NB4 (cell line): Measurements from ENCODE around the gene PET100.

ENCODE experiments used
- DNase-seq: peaks from one replicate; pipeline ENCODE4 v3.0.0; 2010; ENCODE audit warnings: low read depth
- H3K4me3 ChIP-seq: one replicate; pipeline ENCODE4 v1.5.1; 2011; ENCODE audit warnings: mild to moderate bottlenecking, low read depth, low read length, moderate library complexity
- MYC ChIP-seq: IDR thresholded peaks from 2 replicates; pipeline ENCODE4 v1.6.1; 2011; ENCODE audit warnings: low read depth, low read length
- POLR2A ChIP-seq: IDR thresholded peaks from 2 replicates; pipeline ENCODE4 v1.6.1; 2011; ENCODE audit warnings: mild to moderate bottlenecking; ENCODE audit not compliant: insufficient read length; ENCODE audit errors: extremely low read depth
- TF ChIP-seq, protein P1 (sequence below): IDR thresholded peaks from one replicate; pipeline ENCODE4 v1.5.1; 2012; ENCODE audit warnings: low read depth, low read length
- TF ChIP-seq, protein P2 (sequence below): IDR thresholded peaks from 2 replicates; pipeline ENCODE4 v1.6.1; 2011; ENCODE audit warnings: low read depth, low read length

Gene PET100

DNA sequence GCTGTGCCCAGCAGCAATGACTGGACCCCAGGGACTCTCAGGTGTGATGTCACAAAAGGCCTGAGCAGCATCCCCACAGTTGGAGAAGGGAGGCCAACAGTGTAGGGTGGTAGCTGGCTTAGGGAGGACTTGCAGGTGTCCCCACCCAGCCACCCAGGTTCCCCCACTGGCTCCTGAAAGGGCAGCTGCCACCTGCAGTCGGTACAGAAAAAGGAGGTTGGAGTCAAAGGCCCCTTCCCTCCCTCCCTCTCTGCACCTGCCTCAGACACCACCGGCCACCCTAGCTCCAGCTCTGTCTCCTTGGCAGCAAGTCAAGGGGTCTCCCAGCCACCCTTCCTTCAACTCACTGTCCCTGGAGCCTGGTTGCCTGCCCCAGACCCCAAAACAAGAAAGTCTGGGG is 4.1 kb downstream of the PET100 start, which contains the start of gene PCP2:
PCP2 (minus strand) TSS at position 22 of the 400 bp plus-strand sequence. CDS start 262 bp downstream, outside the sequence.
- no peak for TF ChIP-seq MYC
- TF ChIP-seq POLR2A: no peak
- TF ChIP-seq, protein P1, sequence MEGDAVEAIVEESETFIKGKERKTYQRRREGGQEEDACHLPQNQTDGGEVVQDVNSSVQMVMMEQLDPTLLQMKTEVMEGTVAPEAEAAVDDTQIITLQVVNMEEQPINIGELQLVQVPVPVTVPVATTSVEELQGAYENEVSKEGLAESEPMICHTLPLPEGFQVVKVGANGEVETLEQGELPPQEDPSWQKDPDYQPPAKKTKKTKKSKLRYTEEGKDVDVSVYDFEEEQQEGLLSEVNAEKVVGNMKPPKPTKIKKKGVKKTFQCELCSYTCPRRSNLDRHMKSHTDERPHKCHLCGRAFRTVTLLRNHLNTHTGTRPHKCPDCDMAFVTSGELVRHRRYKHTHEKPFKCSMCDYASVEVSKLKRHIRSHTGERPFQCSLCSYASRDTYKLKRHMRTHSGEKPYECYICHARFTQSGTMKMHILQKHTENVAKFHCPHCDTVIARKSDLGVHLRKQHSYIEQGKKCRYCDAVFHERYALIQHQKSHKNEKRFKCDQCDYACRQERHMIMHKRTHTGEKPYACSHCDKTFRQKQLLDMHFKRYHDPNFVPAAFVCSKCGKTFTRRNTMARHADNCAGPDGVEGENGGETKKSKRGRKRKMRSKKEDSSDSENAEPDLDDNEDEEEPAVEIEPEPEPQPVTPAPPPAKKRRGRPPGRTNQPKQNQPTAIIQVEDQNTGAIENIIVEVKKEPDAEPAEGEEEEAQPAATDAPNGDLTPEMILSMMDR: no peak
- TF ChIP-seq, protein P2, sequence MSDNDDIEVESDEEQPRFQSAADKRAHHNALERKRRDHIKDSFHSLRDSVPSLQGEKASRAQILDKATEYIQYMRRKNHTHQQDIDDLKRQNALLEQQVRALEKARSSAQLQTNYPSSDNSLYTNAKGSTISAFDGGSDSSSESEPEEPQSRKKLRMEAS: no peak
- H3K4me3 ChIP-seq: no peak within 1 kb of the TSS
- DNase-seq: no peak

DNA sequence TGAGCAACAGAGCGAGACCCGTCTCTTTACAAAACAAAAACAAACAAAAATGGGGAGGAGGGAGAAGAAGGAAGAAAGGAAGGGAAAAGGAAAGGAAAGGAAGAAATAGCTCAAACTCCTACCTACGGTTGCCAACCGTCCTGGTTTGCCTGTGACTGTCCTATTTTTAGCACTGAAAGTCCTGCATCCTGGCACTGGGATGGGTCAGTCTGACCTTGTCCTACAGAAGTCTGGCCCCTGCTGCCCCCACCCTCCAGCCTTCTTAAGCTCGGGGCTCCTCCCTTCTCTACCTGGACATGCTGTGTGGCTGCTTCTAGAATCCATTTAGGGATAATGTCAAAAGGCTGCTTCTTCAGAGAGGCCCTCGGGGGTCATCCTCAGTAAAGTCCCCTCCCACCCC is 6.1 kb downstream of the PET100 start:
- TF ChIP-seq POLR2A (no peak), MYC (no peak)
- TF ChIP-seq, protein P2: no peak
- TF ChIP-seq, protein P1: no peak
- peak overlapping the region; percentile 83 for H3K4me3 ChIP-seq

DNA sequence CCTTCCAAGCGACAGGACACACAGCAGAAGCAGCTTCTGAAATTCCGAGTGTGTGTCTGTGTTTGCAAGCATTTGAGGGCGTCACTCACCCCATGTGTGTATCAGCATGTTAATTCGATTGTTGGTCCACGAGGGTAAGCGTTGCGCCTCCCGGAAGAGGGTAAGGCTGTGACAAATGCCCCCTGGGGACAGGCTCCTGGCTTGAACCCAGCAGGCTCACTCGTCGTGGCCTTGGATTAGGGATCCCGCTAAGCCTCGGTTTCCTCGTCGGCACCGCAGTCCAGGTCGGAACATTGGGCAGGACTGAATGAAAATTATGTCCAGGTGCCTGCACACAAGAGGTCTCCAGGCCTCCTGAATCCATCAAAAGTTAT is 6.7 kb downstream of the PET100 start:
- H3K4me3 ChIP-seq: peak overlapping the region; percentile 83
- TF ChIP-seq MYC (peak; percentile 83), POLR2A (no peak)
- TF ChIP-seq, protein P2: peak; percentile 81
- TF ChIP-seq, protein P1: no peak
- DNase-seq: peak; percentile 81

More for the DNA sequence above, 6.1 kb downstream of the PET100 start:
- DNase-seq: no peak

DNA sequence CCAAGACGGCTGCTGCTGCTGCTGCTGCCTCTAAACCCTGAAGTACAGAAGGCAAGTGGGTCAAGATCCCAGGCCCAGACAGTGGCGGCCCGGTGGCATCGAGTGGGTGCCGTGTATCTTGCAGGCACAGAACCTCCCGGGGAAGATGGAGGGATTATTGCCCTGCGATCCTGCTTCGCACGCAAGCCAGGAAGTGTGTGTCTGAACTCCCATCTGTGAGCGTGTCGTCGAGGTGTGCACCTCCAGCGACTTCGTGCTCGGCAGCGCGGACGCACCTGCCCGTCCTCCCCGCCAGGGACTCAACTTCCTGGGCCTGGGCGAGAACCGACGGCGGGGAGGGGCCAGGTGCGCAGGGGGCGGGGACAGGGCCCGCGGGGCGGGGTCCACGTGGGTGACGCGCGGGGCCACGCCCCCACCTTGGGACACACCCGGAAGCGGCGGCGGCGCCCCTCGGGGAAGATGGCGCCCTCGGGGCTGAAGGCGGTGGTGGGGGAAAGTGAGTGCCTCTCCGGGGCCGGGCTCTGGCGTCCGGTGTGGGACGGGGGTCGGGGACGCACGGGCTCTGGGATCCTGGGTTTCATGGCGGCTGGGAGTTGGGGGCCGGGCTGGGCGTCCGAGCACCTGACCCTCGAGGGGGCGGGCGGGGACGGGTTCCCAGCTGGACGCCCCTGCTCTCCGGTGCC is 7.2 kb downstream of the PET100 start, which contains the start of gene STXBP2:
STXBP2 (plus strand) TSS at position 420 of the 683 bp plus-strand sequence; CDS start at position 460, 40 bp downstream.
- peak; percentile 84 for DNase-seq
- peak within 1 kb of the TSS; percentile 83 for H3K4me3 ChIP-seq
- TF ChIP-seq, protein P1: no peak
- TF ChIP-seq, protein P2: peak; percentile 91
- peak; percentile 79 for TF ChIP-seq POLR2A
- peak; percentile 48; the same call in 1 of the 2 replicates for TF ChIP-seq MYC

DNA sequence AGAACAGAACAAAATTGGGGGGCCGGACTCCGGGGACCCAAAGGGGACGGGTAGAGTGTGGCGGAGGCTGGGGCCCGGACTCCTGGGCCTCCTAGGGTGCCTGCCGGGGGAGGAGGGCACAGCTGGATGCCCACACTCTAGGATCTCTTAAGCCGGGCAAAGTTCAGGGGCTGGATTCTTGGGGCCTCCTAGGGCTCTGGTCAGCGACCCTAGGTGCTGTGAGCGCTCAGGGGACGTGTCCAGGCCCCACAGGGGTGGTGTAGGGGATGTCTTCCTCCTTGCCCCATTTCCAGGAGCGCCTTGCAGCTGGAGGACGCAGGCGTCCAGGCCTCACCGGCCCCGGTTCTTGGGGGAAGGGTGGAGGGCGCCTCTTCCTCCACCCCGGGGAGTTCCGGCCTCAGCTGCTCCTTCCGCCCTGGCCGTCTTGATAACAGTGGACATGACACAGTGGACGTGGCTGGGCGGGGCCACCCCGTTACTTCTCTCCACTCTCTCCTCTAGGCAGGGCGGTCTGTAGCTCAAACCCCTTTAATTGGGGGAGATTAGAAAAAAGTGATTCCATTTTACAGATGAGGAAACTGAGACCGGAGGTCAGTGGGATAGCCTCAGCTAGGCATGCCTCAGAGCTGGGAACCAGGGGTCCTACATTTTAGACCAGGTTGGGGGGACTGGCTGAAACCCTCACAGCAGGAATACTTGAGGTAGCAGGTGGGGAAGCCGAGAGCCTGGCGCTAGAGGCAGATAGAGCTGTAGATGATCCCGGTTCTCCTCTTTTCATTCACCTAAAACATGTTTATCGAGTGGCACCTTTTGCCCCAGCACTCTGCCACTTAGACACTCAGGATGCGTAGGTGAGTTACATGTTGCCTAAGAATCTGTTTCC is 8.0 kb downstream of the PET100 start:
- TF ChIP-seq, protein P1: no peak
- TF ChIP-seq, protein P2: no peak
- no peak for TF ChIP-seq POLR2A
- peak; percentile 60; the same call in 1 of the 2 replicates for TF ChIP-seq MYC
- DNase-seq: peak; percentile 80
- peak overlapping the region; percentile 83 for H3K4me3 ChIP-seq
